ENCODE measurements around the gene LRRFIP1. TPM values are rescaled to one million over a fixed set of nuclear protein-coding genes. Genes with fewer than 3 reads are reported as not detected.

LRRFIP1 gene
- total and polyA plus RNA-seq, 2 donors (not counting 3 experiments of a cell fraction or from before 2014, with no cell fraction given) = 39.2 to 179 TPM

GRCh38 chr2:237747189-237747588 is 119.8 kb downstream of the LRRFIP1 start:
- no peak overlapping the region for H3K9ac ChIP-seq (replicated peaks; ENCODE audit: extremely low read depth, insufficient read depth, low read length)
- H3K36me3 ChIP-seq (ENCODE audit: control insufficient read depth in 2 of 2, extremely low read depth in 1 of 2, insufficient read depth in 2 of 2, low read length in 2 of 2) = peaks cover 11 to 22% of the 10 kb centered on the region in 2 experiments
- no peak overlapping the region for H3K4me3 ChIP-seq (replicated peaks in 1 of 3; ENCODE audit: insufficient read depth in 1 of 3, low read depth in 1 of 3, low read length in 3 of 3)
- no peak for DNase-seq (ENCODE audit: low read depth, low spot score)
- H4K20me1 ChIP-seq (replicated peaks; ENCODE audit: control insufficient read depth, extremely low read depth, insufficient read depth, low read length) = no peaks in the 10 kb centered on the region
- no peak overlapping the region for H3K4me2 ChIP-seq (ENCODE audit: insufficient read depth, low read length)
- no peak overlapping the region for H3K27ac ChIP-seq (ENCODE audit: insufficient read depth, low read depth, low read length)
- intact Hi-C loops (cut with micrococcal nuclease) = no loop called here
- no peak overlapping the region for H2AFZ ChIP-seq (ENCODE audit: low read depth, low read length)
- BruUV-seq (replicated peaks) = no TSS peak
- POLR2A ChIA-PET = no interaction called here
- H3K79me2 ChIP-seq (ENCODE audit: control insufficient read depth, insufficient read depth, low read length) = peaks cover 33% of the 10 kb centered on the region
- no peaks in the 10 kb centered on the region for H3K27me3 ChIP-seq (ENCODE audit: control insufficient read depth in 2 of 2, insufficient read depth in 2 of 2, low read length in 2 of 2)
- TF ChIP-seq GATA2 (IDR thresholded peaks at IDR 0.05; ENCODE audit: insufficient read depth, insufficient read length, low read depth, low read length) = no peak
- no peak for TF ChIP-seq MAX (IDR thresholded peaks at IDR 0.05; ENCODE audit: insufficient read depth, insufficient read length)
- no peak for TF ChIP-seq EZH2 (IDR thresholded peaks at IDR 0.05; ENCODE audit: borderline replicate concordance, low read depth, low read length, severe bottlenecking)
- no peak for TF ChIP-seq JUN (IDR thresholded peaks at IDR 0.05; ENCODE audit: borderline replicate concordance, insufficient read depth, insufficient read length, low read depth)
- no peak for TF ChIP-seq POLR2A (IDR thresholded peaks at IDR 0.05; ENCODE audit: low read depth, low read length)
- no peak for TF ChIP-seq CTCF (IDR thresholded peaks at IDR 0.05; ENCODE audit: extremely low read depth in 1 of 2, insufficient read depth in 1 of 2, low read depth in 1 of 2, low read length in 2 of 2)
- no peak for TF ChIP-seq MYC (IDR thresholded peaks at IDR 0.05; ENCODE audit: low read depth, low read length)
- no peak for TF ChIP-seq POLR2AphosphoS5 (IDR thresholded peaks at IDR 0.05; ENCODE audit: insufficient read depth, low read depth, low read length)
- no peaks in the 10 kb centered on the region for H3K9me3 ChIP-seq (replicated peaks; ENCODE audit: control insufficient read depth, insufficient read depth, low read length)
- CTCF ChIA-PET = interaction anchor here (0.9 to 6.6 kb wide), 5 partner anchors 54 to 234 kb away, joined by 3 to 207 read pairs (median 25); no protein-coding TSS in a partner anchor
- dilution Hi-C loops (cut with MboI; ENCODE audit: extremely low pct_ligation_motif_present, low sequenced_read_pairs) = no loop called here
- H3K9me1 ChIP-seq (replicated peaks; ENCODE audit: control insufficient read depth, extremely low read depth, insufficient read depth, low read length) = no peaks in the 10 kb centered on the region
- FAIRE-seq = no peak
- H3K4me1 ChIP-seq (ENCODE audit: control insufficient read depth, extremely low read depth, insufficient read depth, low read length) = peaks cover 21% of the 10 kb centered on the region

Measured in endothelial cell of umbilical vein (primary cell).